Adipocyte (in vitro differentiated cells): Measurements from ENCODE around the gene SERINC3.

Source experiments
- DNase-seq: peaks from one replicate; pipeline ENCODE4 v3.0.0-alpha.2; 2015; ENCODE audit warnings: low read depth
- H3K27me3 ChIP-seq: replicated peaks from 2 replicates; pipeline ENCODE4 v1.7.0; 2013; ENCODE audit warnings: mild to moderate bottlenecking, low read length, moderate library complexity; ENCODE audit not compliant: control insufficient read depth, insufficient read depth
- H3K36me3 ChIP-seq: 2 replicates; pipeline ENCODE4 v1.7.0; 2013; ENCODE audit warnings: low read length, mild to moderate bottlenecking, moderate library complexity; ENCODE audit not compliant: control insufficient read depth, insufficient read depth, severe bottlenecking
- H3K4me1 ChIP-seq: 2 replicates; pipeline ENCODE4 v1.7.0; 2013; ENCODE audit warnings: mild to moderate bottlenecking, low read length, moderate library complexity; ENCODE audit not compliant: control insufficient read depth, insufficient read depth
- H3K4me3 ChIP-seq: 2 replicates; pipeline ENCODE4 v1.7.0; 2013; ENCODE audit warnings: mild to moderate bottlenecking, low read length, moderate library complexity
- H3K9ac ChIP-seq: 2 replicates; pipeline ENCODE4 v1.7.0; 2013; ENCODE audit warnings: mild to moderate bottlenecking, low read length, moderate library complexity
- H3K9me3 ChIP-seq: 2 replicates; pipeline ENCODE4 v1.7.0; 2013; ENCODE audit warnings: mild to moderate bottlenecking, low read length, moderate library complexity; ENCODE audit not compliant: control insufficient read depth

SERINC3 gene

DNA sequence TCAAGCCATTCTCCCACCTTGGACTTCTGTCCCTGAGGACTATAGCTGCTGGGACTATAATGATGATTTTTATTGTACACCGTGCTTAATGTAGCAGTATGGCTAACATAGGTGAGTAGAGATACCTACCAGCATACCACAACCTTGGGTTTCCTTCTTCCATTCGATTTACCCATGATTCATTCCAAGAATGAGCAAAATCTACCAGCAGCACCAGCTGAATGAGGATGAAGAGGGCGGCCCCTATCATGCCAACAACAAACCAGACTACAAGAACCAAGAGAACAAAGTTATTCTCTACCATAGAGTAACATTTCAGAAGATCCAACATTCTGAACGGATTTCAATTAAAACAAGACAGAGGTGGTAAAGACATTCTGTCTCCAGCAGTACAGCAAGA is 12.1 kb downstream of the SERINC3 start:
- no peak for DNase-seq

GRCh38 chr20:44504402-44505307 is 17.2 kb downstream of the SERINC3 start:
- no peaks in the 10 kb centered on the region for H3K27me3 ChIP-seq
- H3K36me3 ChIP-seq: peaks cover 97% of the 10 kb centered on the region
- no peak overlapping the region for H3K9ac ChIP-seq
- DNase-seq: no peak
- peaks cover 10% of the 10 kb centered on the region for H3K4me1 ChIP-seq
- H3K4me3 ChIP-seq: no peak overlapping the region
- H3K9me3 ChIP-seq: no peaks in the 10 kb centered on the region

More for the DNA sequence above, 12.1 kb downstream of the SERINC3 start:
- H3K9ac ChIP-seq: no peak overlapping the region
- H3K4me3 ChIP-seq: no peak overlapping the region
- H3K9me3 ChIP-seq: no peaks in the 10 kb centered on the region
- H3K27me3 ChIP-seq: no peaks in the 10 kb centered on the region
- H3K4me1 ChIP-seq: peaks cover 13% of the 10 kb centered on the region
- peaks cover 78% of the 10 kb centered on the region for H3K36me3 ChIP-seq

GRCh38 chr20:44502968-44503367 is 18.9 kb downstream of the SERINC3 start:
- no peaks in the 10 kb centered on the region for H3K27me3 ChIP-seq
- H3K4me1 ChIP-seq: peaks cover 10% of the 10 kb centered on the region
- no peak for DNase-seq
- no peaks in the 10 kb centered on the region for H3K9me3 ChIP-seq
- H3K9ac ChIP-seq: no peak overlapping the region
- no peak overlapping the region for H3K4me3 ChIP-seq
- peaks cover 94% of the 10 kb centered on the region for H3K36me3 ChIP-seq

DNA sequence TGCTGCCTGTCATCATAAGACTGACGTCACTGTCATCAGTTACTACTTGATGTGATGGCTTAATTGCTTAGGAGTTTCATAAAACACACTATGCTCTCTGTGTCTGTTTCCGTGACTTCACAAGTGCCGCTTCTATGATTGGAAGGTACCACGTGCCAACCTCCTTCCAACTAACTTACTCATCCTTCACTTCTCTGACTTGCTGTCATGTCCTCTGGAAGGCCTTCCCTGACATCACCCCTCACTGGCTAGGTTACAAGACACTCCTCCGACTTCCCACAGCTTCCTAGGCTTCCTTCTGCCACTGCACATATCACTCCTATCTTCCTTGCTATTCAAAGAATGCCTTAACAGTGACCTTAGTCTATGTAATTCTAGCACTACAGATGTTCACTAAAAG is 20.4 kb downstream of the SERINC3 start:
- no peak overlapping the region for H3K9ac ChIP-seq
- H3K9me3 ChIP-seq: no peaks in the 10 kb centered on the region
- peak; percentile 52 for DNase-seq
- H3K4me3 ChIP-seq: no peak overlapping the region
- peaks cover 93% of the 10 kb centered on the region for H3K36me3 ChIP-seq
- H3K27me3 ChIP-seq: no peaks in the 10 kb centered on the region
- H3K4me1 ChIP-seq: peaks cover 24% of the 10 kb centered on the region

DNA sequence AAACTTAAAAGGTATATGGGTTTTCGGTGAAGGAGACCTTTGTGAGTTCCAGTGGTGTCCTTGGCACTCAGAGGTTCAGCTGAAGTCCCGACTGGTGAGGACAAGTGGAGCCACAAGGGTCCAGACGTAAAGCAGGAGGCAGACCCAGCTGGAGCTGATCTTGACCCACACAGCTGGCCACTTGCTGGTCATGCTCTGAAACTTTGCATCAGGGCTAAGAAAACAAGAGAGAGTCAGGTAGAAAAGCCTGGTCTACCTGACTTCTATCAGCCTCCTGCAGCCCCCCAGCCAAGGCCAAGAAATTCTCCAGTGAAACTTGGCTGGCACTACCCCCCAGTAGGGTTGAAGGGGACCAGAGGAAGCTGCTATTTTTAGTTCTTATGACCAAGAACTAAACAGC is 21.6 kb downstream of the SERINC3 start:
- H3K4me3 ChIP-seq: no peak overlapping the region
- DNase-seq: no peak
- H3K36me3 ChIP-seq: peaks cover 88% of the 10 kb centered on the region
- peaks cover 36% of the 10 kb centered on the region for H3K4me1 ChIP-seq
- no peak overlapping the region for H3K9ac ChIP-seq
- no peaks in the 10 kb centered on the region for H3K9me3 ChIP-seq
- no peaks in the 10 kb centered on the region for H3K27me3 ChIP-seq

DNA sequence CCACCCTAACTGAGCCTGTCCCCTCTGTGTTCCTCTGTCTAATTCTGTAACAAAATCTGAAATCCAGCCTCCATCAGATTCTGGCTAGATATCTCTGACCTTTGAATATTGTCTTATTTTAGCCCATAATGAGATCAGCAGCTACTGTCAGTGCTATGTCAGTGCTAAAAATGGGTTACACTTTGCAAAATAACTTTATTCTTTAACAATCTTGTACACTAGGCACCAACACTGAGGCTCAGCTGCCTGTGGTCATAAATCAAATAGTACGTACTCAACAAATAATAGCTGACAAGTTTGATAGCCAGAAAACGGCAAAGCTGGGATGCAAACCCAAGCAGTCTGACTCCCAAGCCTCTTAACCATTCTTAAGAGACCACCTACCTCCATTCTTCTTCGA is 24.1 kb downstream of the SERINC3 start:
- no peaks in the 10 kb centered on the region for H3K9me3 ChIP-seq
- no peak overlapping the region for H3K4me3 ChIP-seq
- no peak overlapping the region for H3K9ac ChIP-seq
- peaks cover 54% of the 10 kb centered on the region for H3K4me1 ChIP-seq
- peaks cover 80% of the 10 kb centered on the region for H3K36me3 ChIP-seq
- no peaks in the 10 kb centered on the region for H3K27me3 ChIP-seq
- DNase-seq: no peak

DNA sequence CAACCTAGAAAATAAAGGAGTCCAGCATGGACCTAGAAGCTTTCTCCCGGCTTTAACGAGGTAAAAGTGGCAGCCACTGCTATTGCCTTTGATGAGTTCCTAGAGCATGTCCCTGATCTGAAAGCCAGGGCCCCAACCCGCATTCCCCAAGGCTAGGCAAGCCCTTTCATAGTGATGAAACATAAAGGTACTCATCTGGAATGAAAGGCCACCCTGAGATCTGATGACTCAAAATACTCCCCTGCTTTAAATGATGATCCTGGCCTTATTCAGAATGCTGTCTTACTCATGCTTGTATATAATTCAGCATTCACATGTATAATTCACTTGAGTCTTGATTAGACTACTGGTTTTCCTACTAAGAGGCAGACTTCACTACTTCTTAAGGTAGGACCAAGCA is 24.9 kb downstream of the SERINC3 start:
- peak; percentile 75 for DNase-seq
- Histone ChIP-seq H3K9ac (no peak overlapping the region), H3K9me3 (no peaks in the 10 kb centered on the region), H3K4me3 (no peak overlapping the region), H3K4me1 (peaks cover 60% of the 10 kb centered on the region), H3K36me3 (peaks cover 76% of the 10 kb centered on the region), H3K27me3 (no peaks in the 10 kb centered on the region)

DNA sequence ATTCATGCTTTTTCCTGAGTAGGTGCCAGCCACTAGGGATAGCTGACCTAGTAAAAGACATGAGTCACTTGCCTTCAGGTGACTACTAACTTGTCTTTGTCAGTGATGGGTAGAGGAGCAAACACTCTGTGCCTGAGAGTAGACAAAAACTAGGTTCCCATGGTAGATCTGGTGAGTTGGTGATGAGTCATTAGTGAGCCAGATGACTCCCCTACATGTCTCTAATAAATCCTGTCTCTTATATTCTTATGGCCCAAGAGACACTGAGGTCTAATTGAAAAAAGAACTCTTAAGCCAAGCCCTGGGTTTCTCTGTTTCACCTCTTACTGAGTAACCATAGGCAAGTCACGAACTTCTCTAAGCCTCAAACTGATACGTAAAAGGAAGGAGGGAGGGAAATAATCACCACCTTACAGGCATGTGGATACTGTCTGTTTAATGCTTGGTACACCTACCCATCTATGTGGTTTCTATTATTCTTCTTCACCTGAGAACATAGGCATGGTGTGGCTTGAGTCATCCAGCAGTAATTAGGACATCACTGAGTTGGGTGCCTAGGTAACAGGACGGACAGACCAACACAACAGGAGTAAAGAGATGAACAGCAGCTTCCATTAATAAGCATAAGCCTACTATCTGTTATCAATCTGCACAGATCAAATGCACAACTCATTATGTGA is 25.9 kb downstream of the SERINC3 start:
- Histone ChIP-seq H3K4me3 (no peak overlapping the region), H3K27me3 (no peaks in the 10 kb centered on the region), H3K4me1 (peaks cover 63% of the 10 kb centered on the region), H3K9me3 (no peaks in the 10 kb centered on the region), H3K9ac (peak overlapping the region; percentile 37), H3K36me3 (peaks cover 66% of the 10 kb centered on the region)
- DNase-seq: peak; percentile 75

GRCh38 chr20:44495257-44495656 is 26.6 kb downstream of the SERINC3 start:
- H3K4me3 ChIP-seq: no peak overlapping the region
- H3K9ac ChIP-seq: peak overlapping the region; percentile 37
- DNase-seq: peak; percentile 84
- H3K36me3 ChIP-seq: peaks cover 62% of the 10 kb centered on the region
- peaks cover 66% of the 10 kb centered on the region for H3K4me1 ChIP-seq
- no peaks in the 10 kb centered on the region for H3K9me3 ChIP-seq
- H3K27me3 ChIP-seq: no peaks in the 10 kb centered on the region

- H3K4me3 ChIP-seq: peak overlapping the region; percentile 6
- peak overlapping the region; percentile 37 for H3K9ac ChIP-seq
- H3K9me3 ChIP-seq: no peaks in the 10 kb centered on the region
- peaks cover 72% of the 10 kb centered on the region for H3K4me1 ChIP-seq
- no peak for DNase-seq
- H3K27me3 ChIP-seq: no peaks in the 10 kb centered on the region
- H3K36me3 ChIP-seq: peaks cover 62% of the 10 kb centered on the region
Observed at GRCh38 chr20:44494681-44495080, 27.2 kb downstream of the SERINC3 start.

GRCh38 chr20:44494266-44494665 is 27.6 kb downstream of the SERINC3 start:
- Histone ChIP-seq H3K9ac (peak overlapping the region; percentile 37), H3K36me3 (peaks cover 62% of the 10 kb centered on the region), H3K27me3 (no peaks in the 10 kb centered on the region), H3K9me3 (no peaks in the 10 kb centered on the region), H3K4me1 (peaks cover 72% of the 10 kb centered on the region), H3K4me3 (no peak overlapping the region)
- DNase-seq: peak; percentile 75
